Calu3 (cell line): ENCODE measurements around the gene NXN. TPM values are rescaled to one million over a fixed set of nuclear protein-coding genes. Genes with fewer than 3 reads are reported as not detected.

Source experiments
- BruUV-seq: library from RNA; stranded (reverse); fragments of 400-500 nt; replicated peaks from 2 replicates; lab custom pipeline; 2021; lab: Mats Ljungman, UMichigan
- CTCF ChIA-PET: fragments of 300-600 bp; sonication (Branson Sonifier 250); formaldehyde crosslinking; loops from one replicate; lab custom pipeline; 2022; ENCODE audit warnings: antibody characterized with exemption; lab: Charles Lee
- DNase-seq: peaks from one replicate; pipeline ENCODE4 v3.0.0; 2022
- H3K27ac Mint-ChIP-seq: one replicate; pipeline ENCODE4 v1.8.0; 2022; ENCODE audit warnings: mixed read lengths; ENCODE audit not compliant: unreplicated experiment
- H3K27me3 Mint-ChIP-seq: one replicate; pipeline ENCODE4 v1.8.0; 2022; ENCODE audit warnings: mixed read lengths; ENCODE audit not compliant: unreplicated experiment
- H3K36me3 Mint-ChIP-seq: one replicate; pipeline ENCODE4 v1.8.0; 2022; ENCODE audit warnings: mild to moderate bottlenecking, moderate library complexity, mixed read lengths; ENCODE audit not compliant: insufficient read depth, unreplicated experiment
- H3K4me1 Mint-ChIP-seq: one replicate; pipeline ENCODE4 v1.8.0; 2022; ENCODE audit warnings: mild to moderate bottlenecking, low read depth, mixed read lengths; ENCODE audit not compliant: unreplicated experiment
- H3K4me3 Mint-ChIP-seq: one replicate; pipeline ENCODE4 v1.8.0; 2022; ENCODE audit warnings: mild to moderate bottlenecking, low read depth, moderate library complexity, mixed read lengths; ENCODE audit not compliant: unreplicated experiment
- H3K9me3 Mint-ChIP-seq: one replicate; pipeline ENCODE4 v1.8.0; 2022; ENCODE audit warnings: low read depth, mixed read lengths; ENCODE audit not compliant: unreplicated experiment
- CTCF ChIP-seq: fragments of 200-600 bp; IDR thresholded peaks from one replicate; pipeline ENCODE4 v1.8.0; 2022; ENCODE audit warnings: antibody characterized with exemption; ENCODE audit not compliant: unreplicated experiment
- intact Hi-C: fragments of 100-400 bp; cut with micrococcal nuclease; formaldehyde crosslinking; loops from one replicate; pipeline ENCODE4 v1.10.0; 2022; ENCODE audit not compliant: unreplicated experiment
- total RNA-seq: library from RNA; stranded (reverse); gene quantifications from 2 replicates; pipeline ENCODE4 v1.2.3, GENCODE V29; 2022

The NXN gene
- total RNA-seq, 1 experiment from 2014 or later = 1.8 TPM

- Mint-ChIP-seq H3K36me3 (peaks cover 57% of the 10 kb centered on the region), H3K4me3 (no peak overlapping the region), H3K27me3 (no peaks in the 10 kb centered on the region), H3K4me1 (no peaks in the 10 kb centered on the region), H3K9me3 (no peaks in the 10 kb centered on the region), H3K27ac (peak overlapping the region; percentile 52)
- intact Hi-C loops = no loop called here
- TF ChIP-seq CTCF = no peak
- no peak for DNase-seq
- CTCF ChIA-PET = no interaction called here
- no TSS peak for BruUV-seq
Measured at GRCh38 chr17:1004769-1005295, 25.3 kb upstream of the NXN start.

DNA sequence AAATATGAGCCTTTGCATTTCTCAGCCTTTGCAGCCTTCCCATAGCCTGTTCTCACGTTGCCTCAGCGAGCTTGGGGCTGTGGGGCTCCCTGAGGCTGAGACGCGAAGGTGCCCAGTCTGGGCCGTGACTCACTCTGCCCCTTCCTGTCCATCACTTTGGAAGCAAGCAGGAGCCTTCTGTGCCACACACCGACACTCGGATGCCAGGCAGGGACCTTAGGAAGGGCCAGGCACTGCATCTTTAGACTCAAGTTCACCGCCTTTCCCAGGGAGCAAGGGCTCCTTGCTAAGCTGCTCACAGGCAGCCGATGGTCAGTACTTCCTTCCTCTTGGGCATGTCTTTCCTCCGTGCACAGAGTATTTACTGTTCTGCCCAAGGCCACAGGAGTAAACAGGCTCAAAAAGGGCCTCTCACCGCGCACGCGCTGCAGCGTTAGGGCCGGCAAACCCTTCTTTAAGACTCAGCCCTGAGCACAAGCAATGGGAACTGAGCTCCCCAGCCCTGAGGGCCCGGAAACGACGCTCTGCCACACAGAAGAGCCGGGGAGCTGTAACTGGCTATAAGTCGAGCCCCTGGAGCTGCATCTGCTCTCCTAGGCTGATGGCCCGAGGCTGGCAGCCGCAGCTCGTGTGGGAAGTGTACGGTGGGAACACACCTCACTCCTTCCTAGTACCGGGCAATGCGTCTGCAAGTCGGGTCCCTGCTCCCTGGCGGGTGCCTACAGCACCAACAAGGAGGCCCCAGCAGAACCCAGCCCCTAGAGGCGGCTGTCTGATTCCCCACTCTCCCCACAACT lies 24.6 kb upstream of the NXN start:
- BruUV-seq = no TSS peak
- CTCF ChIA-PET = no interaction called here

DNA sequence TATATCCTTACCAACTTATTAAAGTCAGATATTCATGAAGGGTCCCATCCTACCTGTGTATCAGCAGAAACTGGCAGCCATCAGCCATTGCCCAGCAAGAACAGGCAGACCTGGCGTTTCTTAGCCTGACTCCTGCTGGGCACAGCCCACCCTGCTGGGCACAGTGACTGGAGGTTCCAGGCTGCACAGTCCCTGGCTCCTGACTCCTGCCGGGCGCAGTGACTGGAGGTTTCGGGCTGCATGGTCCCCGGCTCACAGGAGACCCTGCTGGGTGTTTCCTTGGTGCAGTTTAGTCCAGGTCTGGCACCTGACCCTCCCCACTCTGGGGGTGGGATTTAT lies 24.0 kb upstream of the NXN start:
- no peaks in the 10 kb centered on the region for H3K9me3 Mint-ChIP-seq
- no peak for DNase-seq
- H3K4me1 Mint-ChIP-seq = peaks cover under 1% of the 10 kb centered on the region
- H3K36me3 Mint-ChIP-seq = peaks cover 65% of the 10 kb centered on the region
- H3K27ac Mint-ChIP-seq = no peak overlapping the region
- intact Hi-C loops = no loop called here
- no peak for TF ChIP-seq CTCF
- H3K4me3 Mint-ChIP-seq = no peak overlapping the region
- H3K27me3 Mint-ChIP-seq = no peaks in the 10 kb centered on the region
- BruUV-seq = TSS peak; percentile 46
- CTCF ChIA-PET = no interaction called here

More for the DNA sequence above, 24.6 kb upstream of the NXN start:
- Mint-ChIP-seq H3K27me3 (no peaks in the 10 kb centered on the region), H3K4me3 (no peak overlapping the region), H3K36me3 (peaks cover 62% of the 10 kb centered on the region), H3K27ac (no peak overlapping the region), H3K4me1 (no peaks in the 10 kb centered on the region), H3K9me3 (no peaks in the 10 kb centered on the region)
- DNase-seq = no peak
- TF ChIP-seq CTCF = no peak
- intact Hi-C loops = no loop called here

GRCh38 chr17:1002771-1003555 lies 23.4 kb upstream of the NXN start:
- Mint-ChIP-seq H3K27me3 (no peaks in the 10 kb centered on the region), H3K4me3 (no peak overlapping the region), H3K36me3 (peaks cover 62% of the 10 kb centered on the region), H3K4me1 (peaks cover 7% of the 10 kb centered on the region), H3K27ac (peak overlapping the region; percentile 40), H3K9me3 (no peaks in the 10 kb centered on the region)
- BruUV-seq = no TSS peak
- DNase-seq = no peak
- TF ChIP-seq CTCF = no peak
- intact Hi-C loops = no loop called here
- CTCF ChIA-PET = interaction anchor here (0.6 kb wide), 1 partner anchor 77 kb away, joined by 4 read pairs; no protein-coding TSS in a partner anchor
